Ureter (tissue), 1 donor: ENCODE results near the gene FAM170B. TPM values are rescaled to one million over a fixed set of nuclear protein-coding genes. Genes with fewer than 3 reads are reported as not detected.

Experiments used
- DNase-seq: peaks from one replicate; pipeline ENCODE4 v3.0.0-alpha.2; 2020; ENCODE audit warnings: low spot score
- total RNA-seq: library from RNA; stranded (reverse); gene quantifications from one replicate; pipeline ENCODE4 v1.2.4, GENCODE V29; 2023
- donor health status: DM: yes; HTN: yes; CAD: no.

FAM170B gene
- not detected for total RNA-seq

GRCh38 chr10:49133706-49134248 lies at the start of gene FAM170B:
FAM170B (minus strand) TSS chr10:49134021; CDS start chr10:49133918, 103 bp downstream.
- no peak for DNase-seq

GRCh38 chr10:49182776-49183175 lies 49.0 kb upstream of the FAM170B start:
- no peak for DNase-seq

- no peak for DNase-seq
Observed at GRCh38 chr10:49180444-49180860, 46.6 kb upstream of the FAM170B start.

- DNase-seq: no peak
Observed at GRCh38 chr10:49179699-49180443, 46.0 kb upstream of the FAM170B start.

GRCh38 chr10:49178489-49179471 lies 45.0 kb upstream of the FAM170B start:
- no peak for DNase-seq

- no peak for DNase-seq
Observed at GRCh38 chr10:49177391-49178355, 43.9 kb upstream of the FAM170B start.

- DNase-seq: no peak
Observed at GRCh38 chr10:49176310-49177268, 42.8 kb upstream of the FAM170B start.

- no peak for DNase-seq
Observed at GRCh38 chr10:49175587-49176309, 41.9 kb upstream of the FAM170B start.

GRCh38 chr10:49174926-49175500 lies 41.2 kb upstream of the FAM170B start:
- peak; percentile 36 for DNase-seq

- peak; percentile 32 for DNase-seq
Observed at GRCh38 chr10:49174261-49174925, 40.6 kb upstream of the FAM170B start.

- no peak for DNase-seq
Observed at GRCh38 chr10:49173853-49174252, 40.0 kb upstream of the FAM170B start.

GRCh38 chr10:49173201-49173772 lies 39.5 kb upstream of the FAM170B start:
- DNase-seq: peak; percentile 23

- DNase-seq: no peak
Observed at GRCh38 chr10:49172777-49173132, 38.9 kb upstream of the FAM170B start.

- no peak for DNase-seq
Observed at GRCh38 chr10:49172061-49172776, 38.4 kb upstream of the FAM170B start.

- DNase-seq: peak; percentile 29
Observed at GRCh38 chr10:49171326-49172060, 37.7 kb upstream of the FAM170B start.

GRCh38 chr10:49170632-49171325 lies 37.0 kb upstream of the FAM170B start:
- DNase-seq: peak; percentile 34
